Measurements from ENCODE around the gene NOL7.

NOL7 gene

DNA sequence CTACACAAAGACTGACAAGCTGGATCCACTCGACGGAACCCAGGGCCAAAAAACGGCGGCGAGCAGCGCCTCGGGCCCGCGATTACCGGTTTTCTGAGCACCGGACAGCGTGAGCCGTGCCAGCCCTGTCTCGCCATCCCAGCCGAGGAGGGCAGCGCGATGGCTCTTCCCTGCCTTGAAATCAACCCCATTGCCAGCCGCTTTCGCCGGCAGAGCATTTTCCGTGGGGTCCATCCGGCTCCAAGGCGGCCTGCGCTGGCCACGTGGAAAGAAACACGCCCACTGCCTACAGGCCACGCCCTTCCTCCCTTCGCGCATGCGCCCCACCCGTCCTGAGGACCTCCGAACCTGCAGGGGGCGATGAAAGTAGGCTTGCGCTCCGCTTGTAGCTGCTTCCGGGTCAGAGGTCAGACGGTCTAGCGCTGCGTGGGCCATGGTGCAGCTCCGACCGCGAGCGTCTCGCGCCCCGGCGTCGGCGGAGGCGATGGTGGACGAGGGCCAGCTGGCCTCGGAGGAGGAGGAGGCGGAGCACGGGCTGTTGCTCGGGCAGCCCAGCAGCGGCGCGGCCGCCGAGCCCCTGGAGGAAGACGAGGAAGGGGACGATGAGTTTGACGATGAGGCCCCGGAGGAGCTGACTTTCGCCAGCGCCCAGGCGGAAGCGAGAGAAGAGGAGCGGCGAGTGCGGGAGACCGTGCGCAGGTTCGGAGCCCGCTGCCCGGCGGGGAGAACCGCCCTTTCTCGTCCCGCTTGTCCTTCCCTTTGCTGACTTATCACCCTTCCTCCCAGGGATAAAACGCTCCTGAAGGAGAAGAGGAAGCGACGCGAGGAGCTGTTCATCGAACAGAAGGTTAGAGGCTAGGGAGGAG, at the start of gene NOL7:
NOL7 (plus strand) TSS at position 410 of the 866 bp plus-strand sequence; CDS start at position 434, 24 bp downstream.
- DNase-seq (ENCODE audit: low read depth): peak; percentile 97

DNA sequence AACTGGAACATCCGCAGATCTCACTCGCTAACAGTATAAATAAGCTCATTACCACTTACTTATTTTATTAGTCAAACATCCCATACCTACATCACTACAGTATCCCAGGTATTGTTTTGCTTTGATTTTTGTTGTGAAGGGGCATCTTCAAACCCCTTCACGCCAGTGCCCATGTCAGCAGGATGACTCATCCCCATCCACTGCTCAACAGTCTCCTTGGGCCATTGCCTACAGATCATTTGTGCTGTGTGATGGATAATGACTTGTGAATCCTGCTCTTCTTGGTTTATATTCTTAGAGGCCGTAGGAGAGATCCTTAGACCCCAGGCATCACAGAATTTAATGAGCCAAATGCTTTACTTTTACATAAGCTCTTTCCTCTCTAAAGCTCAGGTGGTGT, 49.2 kb upstream of the NOL7 start:
- DNase-seq (ENCODE audit: low read depth): no peak

DNA sequence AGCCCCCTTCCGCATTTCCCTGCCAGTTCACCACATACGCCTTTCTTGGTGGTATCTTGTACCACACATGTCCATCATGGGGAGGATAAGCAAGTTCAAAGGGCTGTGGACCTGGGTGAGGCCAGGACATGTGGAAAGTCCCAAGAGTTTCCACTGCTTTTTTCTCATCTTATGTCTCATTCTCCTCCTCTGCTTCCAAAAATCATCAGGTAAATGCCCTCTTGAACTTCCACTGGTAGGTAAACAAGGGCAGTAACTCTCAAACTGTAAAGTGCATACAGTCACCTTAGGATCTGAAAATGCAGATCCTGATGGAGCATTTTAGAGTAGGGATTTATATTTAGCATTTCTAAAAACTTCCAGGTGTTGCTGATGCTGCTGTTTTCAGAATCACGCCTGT, 48.6 kb upstream of the NOL7 start:
- no peak for DNase-seq (ENCODE audit: low read depth)

DNA sequence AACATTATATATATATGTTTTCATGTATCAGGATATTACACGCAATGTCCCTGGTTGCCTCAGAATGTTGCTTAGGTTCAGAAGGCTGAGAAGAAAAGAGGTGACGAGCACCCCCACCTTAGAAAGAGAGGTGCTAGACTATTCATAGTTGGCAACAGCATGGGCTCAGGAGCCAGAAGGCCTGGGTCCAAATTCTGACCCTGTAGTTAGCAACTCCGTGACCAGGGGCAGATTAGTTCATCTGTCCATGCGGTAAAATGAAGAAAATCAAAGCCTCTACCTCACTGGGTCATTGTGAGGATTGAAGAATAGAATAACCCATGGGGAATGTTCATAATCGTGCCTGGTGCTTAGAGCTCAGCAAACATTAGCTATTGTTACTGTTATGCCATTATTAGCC, 46.2 kb upstream of the NOL7 start:
- no peak for DNase-seq (ENCODE audit: low read depth)

DNA sequence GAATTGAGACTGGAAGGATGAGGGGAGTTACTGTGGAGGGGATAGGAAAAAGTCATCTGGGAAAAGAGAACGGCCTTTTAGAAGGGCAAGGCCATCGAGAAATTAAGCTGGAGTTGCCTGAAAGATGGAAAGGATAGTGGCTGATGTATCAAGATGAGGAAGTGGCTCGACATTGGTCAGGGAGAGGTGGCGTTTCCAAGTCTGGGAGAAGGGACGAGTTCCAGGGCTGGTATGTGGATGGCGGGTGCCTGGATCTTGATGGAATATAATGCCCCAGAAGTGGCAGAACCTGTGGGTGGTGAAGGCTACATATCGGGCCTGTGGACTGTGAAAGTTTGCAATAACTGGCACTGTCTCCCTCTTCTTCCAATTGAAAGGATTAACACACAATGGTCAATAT, 42.9 kb upstream of the NOL7 start:
- DNase-seq (ENCODE audit: low read depth): no peak

DNA sequence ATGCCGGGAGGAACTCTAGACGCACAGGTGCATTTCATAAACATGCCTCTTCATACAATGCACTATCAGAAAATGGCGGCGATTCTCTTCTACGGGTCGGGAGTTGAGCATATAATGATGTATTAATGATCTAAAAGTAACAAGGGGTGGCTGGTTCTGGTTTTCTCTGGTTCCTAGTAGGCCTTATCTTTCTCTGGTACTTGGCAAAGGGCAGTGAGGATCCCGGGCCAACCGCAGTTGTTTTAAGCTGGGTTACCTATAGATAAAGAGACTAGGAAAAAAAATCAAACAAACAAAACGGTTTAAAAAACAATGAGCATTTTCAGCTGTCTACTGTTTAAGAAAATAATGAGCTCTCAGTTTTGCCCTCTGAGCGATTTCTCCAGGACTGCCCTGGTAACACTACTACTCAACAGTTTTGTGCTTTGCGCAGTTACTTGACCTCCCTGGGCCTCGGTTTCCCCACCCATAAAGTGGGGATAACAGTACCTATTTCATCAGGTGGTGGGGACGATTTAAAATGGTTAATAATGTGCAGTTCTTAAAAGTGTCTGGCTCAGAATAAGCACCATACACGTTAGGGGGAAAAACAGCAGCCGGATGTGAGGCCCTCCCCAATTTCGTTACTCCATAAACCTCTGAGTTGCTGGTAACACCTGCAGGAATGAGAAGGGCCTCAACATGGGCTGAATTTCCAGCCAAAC, 42.0 kb upstream of the NOL7 start:
- no peak for DNase-seq (ENCODE audit: low read depth)

DNA sequence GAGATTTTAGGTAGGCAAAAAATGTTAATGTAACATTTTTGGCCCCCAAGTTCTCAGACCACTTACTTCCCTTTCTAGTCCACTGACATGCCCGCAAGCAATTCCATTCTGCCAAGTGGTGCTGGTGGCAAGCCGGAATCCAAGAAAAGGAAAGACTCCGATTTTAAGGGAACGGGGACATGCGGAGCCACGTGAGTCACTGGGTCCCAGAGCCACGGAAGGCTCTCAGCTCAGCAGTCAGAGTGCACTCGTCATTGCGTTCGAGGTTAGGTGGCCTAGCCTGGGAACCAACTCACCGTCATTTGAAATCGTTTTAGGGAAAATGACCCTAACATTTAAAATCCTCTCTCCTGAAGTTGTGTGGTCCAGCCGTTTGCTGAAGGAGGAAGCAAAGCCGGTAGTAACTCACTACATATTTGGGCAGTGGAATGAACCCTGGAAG, 41.4 kb upstream of the NOL7 start:
- peak; percentile 14 for DNase-seq (ENCODE audit: low read depth)

DNA sequence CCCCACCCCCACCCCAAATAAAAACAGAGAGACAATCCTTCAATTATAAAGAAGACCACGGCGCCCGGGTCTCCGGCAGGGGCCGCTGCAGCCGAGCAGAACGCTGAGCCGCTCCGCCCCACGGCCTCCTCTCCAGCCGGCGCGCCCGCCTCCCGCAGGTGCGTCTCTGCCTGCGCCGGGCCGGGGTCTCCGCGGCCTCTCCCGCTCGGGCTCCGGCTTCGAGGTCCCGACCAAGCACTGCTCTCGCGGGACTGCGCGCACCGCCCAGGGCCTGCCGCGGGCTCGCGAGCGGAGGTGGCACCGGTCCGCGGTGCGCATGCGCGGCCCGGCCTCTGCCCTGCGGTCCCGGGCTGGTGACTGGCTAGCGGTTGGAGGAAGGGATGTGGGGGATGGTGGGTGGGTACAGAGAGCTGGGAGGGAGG, 41.0 kb upstream of the NOL7 start:
- peak; percentile 90 for DNase-seq (ENCODE audit: low read depth)

DNA sequence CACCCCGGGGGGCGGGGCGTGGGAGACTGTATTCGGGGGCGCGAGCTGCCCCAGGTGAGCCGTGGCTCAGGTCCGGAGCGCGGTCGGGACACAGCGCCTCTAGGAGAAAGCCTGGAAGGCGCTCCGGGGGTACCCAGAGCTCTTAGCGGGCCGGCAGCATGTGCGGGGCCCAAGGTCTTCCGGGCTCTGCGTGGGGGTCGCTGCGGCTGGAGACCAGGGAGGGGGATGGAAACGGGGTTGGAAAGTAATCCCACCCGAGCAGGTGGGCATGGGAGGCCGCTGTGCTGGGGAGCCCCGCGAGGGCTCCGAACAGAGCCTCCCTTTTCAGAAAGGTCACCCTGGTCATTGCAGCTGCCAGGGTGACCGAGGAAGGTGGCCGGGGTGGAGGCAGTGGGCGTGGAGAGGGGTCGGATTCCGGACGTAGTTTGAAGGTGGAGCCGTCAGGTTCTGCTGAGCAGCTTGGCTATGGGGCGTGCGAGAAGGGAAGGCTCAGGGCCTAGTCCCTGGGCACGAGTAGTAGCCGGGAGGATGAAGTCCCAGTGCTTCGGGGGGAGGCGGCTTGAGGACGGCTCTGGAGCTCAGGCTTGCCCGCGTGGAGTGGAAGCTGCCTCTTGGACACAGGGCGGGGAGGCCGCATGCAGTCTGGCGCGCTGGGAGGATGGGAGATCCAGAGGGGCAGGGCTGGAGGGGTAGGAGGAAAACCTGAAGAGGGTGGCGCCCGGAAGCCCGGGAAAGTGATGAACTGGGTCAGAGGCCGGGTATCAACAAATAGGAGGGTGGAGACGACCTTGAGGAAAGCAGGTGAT, 40.4 kb upstream of the NOL7 start, which contains the start of gene SIRT5:
SIRT5 (plus strand) TSS at position 31 of the 806 bp plus-strand sequence. CDS start 9,510 bp downstream, outside the sequence.
- peak; percentile 68 for DNase-seq (ENCODE audit: low read depth)

DNA sequence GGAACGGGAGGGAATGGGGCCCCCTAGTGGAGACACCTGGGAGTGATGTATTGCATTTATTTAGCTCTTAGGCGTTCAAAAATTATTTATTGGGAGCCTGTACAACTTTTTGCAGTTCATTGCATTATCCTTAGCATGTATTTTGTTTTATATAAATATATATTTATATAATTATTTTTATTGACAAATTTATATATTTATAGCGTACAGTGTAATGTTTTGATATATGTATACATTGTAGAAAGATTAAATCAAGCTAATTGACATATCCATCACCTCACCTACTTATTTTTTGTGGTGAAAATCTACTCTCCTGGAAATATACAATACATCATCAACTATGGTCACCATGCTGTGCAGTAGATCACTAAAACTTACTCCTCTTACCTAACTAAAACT, 39.8 kb upstream of the NOL7 start:
- DNase-seq (ENCODE audit: low read depth): no peak

DNA sequence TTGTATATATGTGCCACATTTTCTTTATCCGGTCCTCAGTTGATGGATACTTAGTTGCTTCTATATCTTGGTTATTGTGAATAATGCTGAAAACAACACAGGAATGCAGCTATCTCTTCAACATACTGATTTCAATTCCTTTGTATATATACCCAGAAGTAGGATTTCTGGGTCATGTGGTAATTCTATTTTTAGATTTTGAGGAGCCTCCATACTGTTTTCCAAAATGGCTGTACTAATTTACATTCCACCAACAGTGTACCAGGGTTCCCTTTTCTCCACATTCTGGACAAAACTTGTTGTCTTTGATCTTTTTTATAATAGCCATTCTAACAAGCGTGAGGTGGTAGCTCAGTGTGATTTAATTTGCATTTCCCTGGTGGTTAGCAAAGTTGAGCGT, 39.1 kb upstream of the NOL7 start:
- DNase-seq (ENCODE audit: low read depth): no peak

DNA sequence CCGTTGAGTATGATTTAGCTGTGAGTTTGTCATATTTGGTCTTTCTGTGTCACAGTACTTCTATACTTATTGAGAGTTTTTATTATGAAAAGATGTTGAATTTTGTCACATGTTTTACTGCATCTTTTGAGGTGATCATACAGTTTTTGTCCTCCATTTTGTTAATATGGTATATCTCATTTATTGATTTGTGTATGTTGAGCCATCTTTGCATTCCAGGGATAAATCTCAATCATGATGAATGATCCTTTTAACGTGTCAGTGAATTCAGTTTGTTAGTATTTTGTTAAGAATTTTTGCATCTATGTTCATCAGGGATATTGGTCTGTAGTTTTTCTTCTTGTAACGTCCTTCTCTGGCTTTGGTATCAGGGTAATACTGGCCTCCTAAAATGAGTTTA, 37.2 kb upstream of the NOL7 start:
- DNase-seq (ENCODE audit: low read depth): no peak

DNA sequence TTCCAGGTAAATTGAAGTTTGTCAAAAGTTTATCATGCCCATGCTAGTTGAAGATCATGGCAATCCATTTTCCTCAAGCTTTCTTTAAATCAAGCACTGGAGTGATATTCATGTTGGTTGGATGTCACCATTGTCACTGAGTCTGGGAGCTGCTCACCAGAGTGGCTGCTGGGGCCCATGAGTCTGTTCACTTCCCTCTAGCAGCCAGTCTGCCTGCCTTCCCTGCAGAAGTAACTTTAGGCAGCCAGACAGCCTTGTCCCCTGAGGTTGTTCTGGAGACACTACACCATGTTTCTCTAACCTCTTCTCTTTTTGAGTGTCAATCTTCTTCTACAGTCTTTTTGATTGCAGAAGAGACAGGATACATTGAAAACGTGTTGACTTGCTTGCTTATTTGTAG, 35.2 kb upstream of the NOL7 start:
- DNase-seq (ENCODE audit: low read depth): no peak

DNA sequence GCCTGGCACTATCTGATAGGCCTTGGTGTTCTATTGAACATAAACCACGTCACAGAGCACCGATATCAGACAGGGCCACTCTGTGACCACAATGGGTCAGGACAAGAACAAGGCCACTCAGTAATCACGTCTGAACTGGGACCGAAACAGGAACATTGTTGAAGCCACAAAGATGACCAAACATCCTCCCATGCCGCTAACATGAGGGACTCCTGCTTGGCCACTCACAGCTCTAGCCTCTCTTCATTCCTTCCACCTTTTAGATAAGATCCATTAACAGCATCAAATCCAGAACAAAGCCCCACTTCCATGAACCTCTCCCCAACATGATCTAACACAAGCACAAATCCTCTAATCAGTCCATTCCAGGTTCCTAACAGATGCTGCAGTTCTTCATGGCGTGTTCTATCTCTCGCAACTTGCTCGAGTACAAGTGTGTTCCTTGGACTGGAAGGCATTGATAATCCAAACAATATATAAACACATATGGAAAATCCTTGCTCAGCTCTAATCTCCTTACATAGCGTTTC, 33.4 kb upstream of the NOL7 start:
- DNase-seq (ENCODE audit: low read depth): no peak

DNA sequence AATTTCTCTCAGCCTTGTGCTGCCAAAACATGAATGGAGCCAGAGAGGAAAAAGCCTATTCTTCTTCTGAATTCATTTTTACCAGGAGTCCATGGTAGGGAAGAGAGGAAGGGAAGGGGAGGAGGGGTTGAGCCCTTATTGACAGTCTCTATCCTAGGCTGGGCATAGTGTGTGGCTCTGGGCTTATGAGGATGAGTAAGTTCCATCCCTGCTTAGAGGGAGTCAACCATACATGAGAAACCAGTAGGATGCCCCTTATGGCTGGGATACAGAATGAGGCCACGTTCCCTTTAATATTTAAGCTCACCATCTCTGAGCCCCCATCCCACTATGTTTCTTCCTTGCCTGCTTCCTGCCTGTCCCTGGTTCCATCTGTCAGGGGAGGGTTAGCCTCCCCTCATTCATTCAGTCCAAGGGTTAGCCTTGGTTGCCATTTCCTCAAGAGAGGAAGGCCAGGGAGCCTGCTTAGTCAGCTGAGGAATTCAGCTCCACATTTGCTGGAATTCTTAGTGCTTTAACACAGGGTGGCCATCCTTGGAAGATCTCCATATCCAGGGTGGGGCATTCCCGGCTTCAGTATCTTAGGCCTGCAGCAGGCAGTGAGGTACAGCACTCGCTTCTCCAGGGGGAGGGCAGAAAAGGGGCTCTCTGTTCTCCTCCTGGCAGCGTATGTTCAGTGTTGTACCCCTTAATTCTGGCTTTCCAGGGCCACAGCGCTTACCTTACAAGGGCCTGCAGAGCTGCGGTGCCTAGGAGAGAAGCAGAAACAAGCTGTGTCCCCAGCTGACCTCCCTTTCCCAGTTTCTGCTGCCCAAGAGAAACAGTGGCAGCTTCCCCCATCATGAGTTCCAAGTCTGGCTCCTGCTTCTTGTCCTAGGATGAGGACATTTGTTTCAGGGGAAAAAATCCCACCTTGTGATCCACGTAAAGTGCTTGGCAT, 28.3 kb upstream of the NOL7 start:
- DNase-seq (ENCODE audit: low read depth): no peak

DNA sequence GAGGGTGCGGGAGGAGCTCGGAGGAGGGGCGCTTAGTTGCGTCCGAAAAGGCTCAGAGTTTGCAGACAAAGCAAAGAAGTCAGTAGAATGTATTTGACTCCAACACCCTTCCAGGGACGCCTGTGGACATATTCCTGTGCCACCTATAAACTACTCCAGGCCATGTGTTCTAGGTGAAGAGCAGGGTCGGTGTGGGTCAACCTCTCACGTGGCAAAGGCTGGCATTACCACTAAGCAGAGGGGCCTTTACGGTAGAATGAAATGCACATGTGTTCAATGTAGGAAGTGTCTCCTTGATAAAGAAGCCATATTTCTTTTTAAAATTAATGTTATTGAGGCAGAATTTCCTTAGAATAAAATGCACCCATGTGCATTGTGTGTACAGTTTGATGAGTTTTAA, 25.3 kb upstream of the NOL7 start:
- no peak for DNase-seq (ENCODE audit: low read depth)

DNA sequence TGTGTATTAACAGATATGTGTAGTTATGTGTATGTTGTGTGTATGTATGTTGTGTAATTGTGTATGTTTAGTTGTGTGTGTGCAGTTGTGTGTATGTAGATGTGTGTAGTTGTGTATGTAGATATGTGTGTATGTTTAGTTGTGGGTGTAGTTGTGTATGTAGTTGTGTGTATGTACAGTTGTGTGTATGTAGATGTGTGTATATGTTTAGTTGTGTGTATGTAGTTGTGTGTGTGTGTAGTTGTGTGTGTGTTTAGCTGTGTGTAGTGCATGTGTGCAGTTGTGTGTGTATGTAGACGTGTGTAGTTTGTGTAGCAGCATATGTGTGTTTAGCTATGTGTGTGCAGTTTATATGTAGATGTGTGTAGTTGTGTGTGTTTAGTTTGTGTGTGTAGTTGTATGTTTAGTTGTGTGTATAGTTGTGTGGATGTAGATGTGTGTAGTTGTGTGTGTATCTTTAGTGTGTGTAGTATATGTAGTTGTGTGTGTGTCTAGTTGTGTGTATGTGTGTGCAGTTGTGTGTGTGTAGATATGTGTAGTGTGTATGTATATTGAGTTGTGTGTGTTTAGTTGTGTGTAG, 24.5 kb upstream of the NOL7 start:
- DNase-seq (ENCODE audit: low read depth): no peak

DNA sequence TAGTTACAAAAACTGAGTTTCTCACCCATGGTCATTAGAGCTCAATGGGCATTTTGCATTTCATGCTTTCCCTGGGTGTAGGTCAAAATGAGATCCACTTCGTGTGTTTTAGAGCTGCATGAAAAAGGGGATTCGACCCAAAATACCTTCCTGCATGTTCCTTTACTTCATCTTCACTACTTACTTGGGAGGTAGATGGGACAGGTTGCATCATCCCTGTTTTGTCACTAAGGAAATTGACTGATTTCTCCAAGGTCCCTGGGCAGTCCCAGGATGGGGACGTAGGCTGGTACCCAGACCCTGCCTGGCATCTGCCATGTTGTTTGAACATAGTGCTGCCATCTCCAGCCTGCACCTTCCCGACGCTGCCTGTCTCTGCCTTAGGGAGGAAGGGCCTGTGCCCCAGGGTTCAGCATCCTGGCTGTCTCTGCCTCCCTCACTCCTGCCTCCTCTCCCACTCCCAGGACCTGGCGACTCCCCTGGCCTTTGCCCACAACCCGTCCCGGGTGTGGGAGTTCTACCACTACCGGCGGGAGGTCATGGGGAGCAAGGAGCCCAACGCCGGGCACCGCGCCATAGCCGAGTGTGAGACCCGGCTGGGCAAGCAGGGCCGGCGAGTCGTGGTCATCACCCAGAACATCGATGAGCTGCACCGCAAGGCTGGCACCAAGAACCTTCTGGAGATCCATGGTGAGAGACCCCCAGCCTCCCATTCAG, 23.8 kb upstream of the NOL7 start:
- DNase-seq (ENCODE audit: low read depth): no peak

DNA sequence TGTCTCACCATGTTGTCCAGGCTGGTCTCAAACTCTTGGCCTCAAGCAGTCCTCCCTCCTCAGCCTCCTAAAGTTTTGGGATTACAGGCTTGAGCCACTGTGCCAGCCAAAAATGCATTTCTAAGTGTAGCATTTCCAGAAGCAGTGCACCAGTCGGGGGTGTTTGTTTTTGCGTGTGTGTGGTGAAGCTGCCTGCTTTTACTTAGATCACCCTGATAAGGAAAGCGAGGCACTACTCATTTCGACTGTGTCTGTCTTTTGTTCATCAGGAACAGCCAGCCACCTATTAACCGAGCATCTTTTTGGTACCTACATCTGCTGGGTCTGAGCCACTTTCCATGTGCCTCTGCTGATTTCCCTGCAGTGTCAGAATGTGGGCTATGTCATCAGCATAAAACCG, 22.0 kb upstream of the NOL7 start:
- no peak for DNase-seq (ENCODE audit: low read depth)

DNA sequence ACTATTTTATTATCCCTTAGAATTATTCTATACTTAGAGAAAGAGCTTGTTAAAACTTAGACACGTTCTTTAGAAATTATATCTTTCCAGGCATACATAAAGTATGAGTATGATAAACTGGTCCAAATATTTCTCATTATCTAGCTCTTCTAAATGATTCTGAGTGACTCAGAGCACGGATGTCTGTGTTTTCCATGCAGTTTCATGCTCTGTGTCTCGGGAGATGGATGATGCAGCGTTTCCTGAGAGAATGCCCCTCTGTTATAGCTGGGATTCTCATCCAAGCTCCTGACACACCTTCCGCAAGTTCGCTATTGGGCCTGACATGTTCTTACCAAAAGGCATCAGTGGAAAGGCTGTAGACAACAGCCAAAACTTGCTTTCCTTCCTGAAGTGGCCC, 21.4 kb upstream of the NOL7 start:
- DNase-seq (ENCODE audit: low read depth): no peak
